Upper lobe of right lung (tissue), 1 donor: ENCODE data around the gene ZNF746. TPM values are rescaled to one million over a fixed set of nuclear protein-coding genes. Genes with fewer than 3 reads are reported as not detected.

Experiments
- ATAC-seq: fragments of 200-7000 bp; cut with Tn5 transposase; one replicate; pipeline ENCODE4 v1.9.1; 2020; ENCODE audit warnings: mild to moderate bottlenecking, moderate library complexity
- DNase-seq: peaks from one replicate; pipeline ENCODE4 v3.0.0-alpha.2; 2020
- H3K27ac ChIP-seq: fragments of 200-600 bp; one replicate; pipeline ENCODE4 v1.8.0; 2022
- H3K27me3 ChIP-seq: fragments of 200-600 bp; one replicate; pipeline ENCODE4 v1.8.0; 2022; ENCODE audit warnings: mild to moderate bottlenecking
- H3K36me3 ChIP-seq: fragments of 200-600 bp; one replicate; pipeline ENCODE4 v1.8.0; 2022
- H3K4me1 ChIP-seq: fragments of 200-600 bp; one replicate; pipeline ENCODE4 v1.8.0; 2022
- H3K4me3 ChIP-seq: fragments of 200-600 bp; one replicate; pipeline ENCODE4 v1.8.0; 2022; ENCODE audit warnings: mild to moderate bottlenecking
- H3K9me3 ChIP-seq: fragments of 200-600 bp; one replicate; pipeline ENCODE4 v1.8.0; 2022
- intact Hi-C: fragments of 100-400 bp; cut with DNase I; formaldehyde crosslinking; loops from one replicate; pipeline ENCODE4 v1.11.0; 2022
- total RNA-seq: library from RNA; stranded (reverse); fragmentation: NEBNext Ultra II Directional; extraction: Animal tissue kit (Norgen Biotek cat#: 25700); gene quantifications from one replicate; pipeline ENCODE4 v1.2.1, GENCODE V29; 2021
- TF ChIP-seq, protein P1 (sequence below): fragments of 200-600 bp; IDR thresholded peaks from one replicate; pipeline ENCODE4 v1.8.0; 2022; ENCODE audit warnings: antibody characterized with exemption
- donor health status: DM: no; HTN: yes; CAD: no; lungs with severe emphysema.

Gene ZNF746
- total RNA-seq, 1 donor from 2014 or later = 17.0 TPM

DNA sequence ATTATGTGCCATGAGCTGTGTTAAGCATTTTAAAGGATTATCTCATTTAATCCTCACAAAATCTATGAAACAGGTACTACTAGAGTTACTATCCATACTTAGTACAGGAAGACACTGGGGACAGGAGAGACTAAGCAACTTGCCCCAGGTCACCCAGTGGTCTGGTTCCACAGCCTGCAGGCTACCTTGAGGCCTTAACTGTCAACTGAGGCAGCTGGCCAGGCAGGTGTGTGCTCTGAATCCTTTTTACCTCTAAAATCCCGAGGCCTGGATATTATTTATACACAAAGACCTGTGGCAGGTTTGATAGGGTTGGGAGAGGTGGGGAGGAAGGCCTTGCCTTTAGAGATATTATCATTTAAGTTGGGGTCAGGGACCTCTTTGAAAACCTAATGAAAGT, 39.8 kb downstream of the ZNF746 start:
- peaks cover 36% of the 10 kb centered on the region for H3K36me3 ChIP-seq
- no peak for ATAC-seq
- no peak overlapping the region for H3K4me3 ChIP-seq
- no peaks in the 10 kb centered on the region for H3K9me3 ChIP-seq
- DNase-seq = no peak
- H3K27me3 ChIP-seq = no peaks in the 10 kb centered on the region
- TF ChIP-seq, protein P1, sequence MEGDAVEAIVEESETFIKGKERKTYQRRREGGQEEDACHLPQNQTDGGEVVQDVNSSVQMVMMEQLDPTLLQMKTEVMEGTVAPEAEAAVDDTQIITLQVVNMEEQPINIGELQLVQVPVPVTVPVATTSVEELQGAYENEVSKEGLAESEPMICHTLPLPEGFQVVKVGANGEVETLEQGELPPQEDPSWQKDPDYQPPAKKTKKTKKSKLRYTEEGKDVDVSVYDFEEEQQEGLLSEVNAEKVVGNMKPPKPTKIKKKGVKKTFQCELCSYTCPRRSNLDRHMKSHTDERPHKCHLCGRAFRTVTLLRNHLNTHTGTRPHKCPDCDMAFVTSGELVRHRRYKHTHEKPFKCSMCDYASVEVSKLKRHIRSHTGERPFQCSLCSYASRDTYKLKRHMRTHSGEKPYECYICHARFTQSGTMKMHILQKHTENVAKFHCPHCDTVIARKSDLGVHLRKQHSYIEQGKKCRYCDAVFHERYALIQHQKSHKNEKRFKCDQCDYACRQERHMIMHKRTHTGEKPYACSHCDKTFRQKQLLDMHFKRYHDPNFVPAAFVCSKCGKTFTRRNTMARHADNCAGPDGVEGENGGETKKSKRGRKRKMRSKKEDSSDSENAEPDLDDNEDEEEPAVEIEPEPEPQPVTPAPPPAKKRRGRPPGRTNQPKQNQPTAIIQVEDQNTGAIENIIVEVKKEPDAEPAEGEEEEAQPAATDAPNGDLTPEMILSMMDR = no peak
- intact Hi-C loops = no loop called here
- H3K27ac ChIP-seq = no peak overlapping the region
- H3K4me1 ChIP-seq = peaks cover 19% of the 10 kb centered on the region

- Histone ChIP-seq H3K4me3 (no peak overlapping the region), H3K36me3 (peaks cover 39% of the 10 kb centered on the region), H3K27me3 (no peaks in the 10 kb centered on the region), H3K4me1 (peaks cover 19% of the 10 kb centered on the region), H3K27ac (no peak overlapping the region), H3K9me3 (no peaks in the 10 kb centered on the region)
- intact Hi-C loops = no loop called here
- DNase-seq (no peak), ATAC-seq (no peak)
- TF ChIP-seq, protein P1 = no peak
Measured at GRCh38 chr7:149456506-149457421, 40.8 kb downstream of the ZNF746 start.

- DNase-seq = no peak
- no peak for ATAC-seq
- TF ChIP-seq, protein P1 = no peak
- peaks cover 47% of the 10 kb centered on the region for H3K36me3 ChIP-seq
- no peaks in the 10 kb centered on the region for H3K9me3 ChIP-seq
- peaks cover 13% of the 10 kb centered on the region for H3K4me1 ChIP-seq
- no peaks in the 10 kb centered on the region for H3K27me3 ChIP-seq
- intact Hi-C loops = no loop called here
- no peak overlapping the region for H3K27ac ChIP-seq
- no peak overlapping the region for H3K4me3 ChIP-seq
Measured at GRCh38 chr7:149455175-149455950, 42.2 kb downstream of the ZNF746 start.

DNA sequence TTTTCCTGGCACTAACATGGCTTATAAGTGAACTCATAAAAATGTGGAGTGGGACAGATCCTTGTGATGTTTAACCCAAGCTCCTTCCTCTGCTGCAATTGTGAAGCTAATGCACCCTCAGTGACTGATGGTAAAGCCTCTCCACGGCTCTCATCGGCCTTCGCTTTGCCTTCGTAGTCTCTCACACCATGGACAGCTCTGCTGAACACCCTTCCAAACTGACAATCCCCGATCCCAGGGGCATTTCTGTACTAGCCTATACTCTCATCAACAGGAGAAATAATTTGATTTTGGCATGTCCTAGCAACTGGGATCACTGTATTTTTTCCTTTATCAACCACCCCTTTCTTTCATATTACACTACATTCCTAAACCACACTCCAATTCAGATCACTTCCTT, 42.9 kb downstream of the ZNF746 start:
- intact Hi-C loops = no loop called here
- H3K27ac ChIP-seq = no peak overlapping the region
- no peak for DNase-seq
- no peaks in the 10 kb centered on the region for H3K27me3 ChIP-seq
- H3K9me3 ChIP-seq = no peaks in the 10 kb centered on the region
- TF ChIP-seq, protein P1 = no peak
- ATAC-seq = no peak
- no peak overlapping the region for H3K4me3 ChIP-seq
- peaks cover 53% of the 10 kb centered on the region for H3K36me3 ChIP-seq
- H3K4me1 ChIP-seq = peaks cover 13% of the 10 kb centered on the region

GRCh38 chr7:149454006-149454405, 43.6 kb downstream of the ZNF746 start:
- H3K27ac ChIP-seq = no peak overlapping the region
- intact Hi-C loops = no loop called here
- H3K9me3 ChIP-seq = no peaks in the 10 kb centered on the region
- peaks cover 61% of the 10 kb centered on the region for H3K36me3 ChIP-seq
- DNase-seq (peak; percentile 34), ATAC-seq (no peak)
- H3K4me1 ChIP-seq = peaks cover 8% of the 10 kb centered on the region
- no peak overlapping the region for H3K4me3 ChIP-seq
- TF ChIP-seq, protein P1 = no peak
- no peaks in the 10 kb centered on the region for H3K27me3 ChIP-seq
